Duodenal mucosa (tissue), 2 donors: Measurements from ENCODE around the gene CHST15.

Experiments
- H3K27ac ChIP-seq: one replicate; pipeline ENCODE4 v1.7.0; 2013; ENCODE audit warnings: low read depth, low read length
- H3K27me3 ChIP-seq, 2 donors: one replicate each; pipeline ENCODE4 v1.7.0; 2013; ENCODE audit warnings: low read length in 2 of 2, control low read depth in 1 of 2; ENCODE audit not compliant: insufficient read depth in 2 of 2, control insufficient read depth in 1 of 2
- H3K36me3 ChIP-seq, 2 donors: one replicate each; pipeline ENCODE4 v1.7.0; 2013; ENCODE audit warnings: low read length in 2 of 2, control low read depth in 1 of 2; ENCODE audit not compliant: insufficient read depth in 2 of 2, control insufficient read depth in 1 of 2
- H3K4me1 ChIP-seq, 2 donors: one replicate each; pipeline ENCODE4 v1.7.0; 2013; ENCODE audit warnings: low read length in 2 of 2, control low read depth in 1 of 2; ENCODE audit not compliant: insufficient read depth in 2 of 2, control insufficient read depth in 1 of 2
- H3K4me3 ChIP-seq, 2 donors: one replicate each; pipeline ENCODE4 v1.7.0; 2013; ENCODE audit warnings: low read length in 2 of 2, low read depth in 1 of 2
- H3K9ac ChIP-seq, 2 donors: one replicate each; pipeline ENCODE4 v1.7.0; 2013; ENCODE audit warnings: low read length in 2 of 2, low read depth in 1 of 2
- H3K9me3 ChIP-seq, 2 donors: one replicate each; pipeline ENCODE4 v1.7.0; 2013; ENCODE audit warnings: low read length in 2 of 2, control low read depth in 1 of 2; ENCODE audit not compliant: control insufficient read depth in 1 of 2

CHST15 gene

DNA sequence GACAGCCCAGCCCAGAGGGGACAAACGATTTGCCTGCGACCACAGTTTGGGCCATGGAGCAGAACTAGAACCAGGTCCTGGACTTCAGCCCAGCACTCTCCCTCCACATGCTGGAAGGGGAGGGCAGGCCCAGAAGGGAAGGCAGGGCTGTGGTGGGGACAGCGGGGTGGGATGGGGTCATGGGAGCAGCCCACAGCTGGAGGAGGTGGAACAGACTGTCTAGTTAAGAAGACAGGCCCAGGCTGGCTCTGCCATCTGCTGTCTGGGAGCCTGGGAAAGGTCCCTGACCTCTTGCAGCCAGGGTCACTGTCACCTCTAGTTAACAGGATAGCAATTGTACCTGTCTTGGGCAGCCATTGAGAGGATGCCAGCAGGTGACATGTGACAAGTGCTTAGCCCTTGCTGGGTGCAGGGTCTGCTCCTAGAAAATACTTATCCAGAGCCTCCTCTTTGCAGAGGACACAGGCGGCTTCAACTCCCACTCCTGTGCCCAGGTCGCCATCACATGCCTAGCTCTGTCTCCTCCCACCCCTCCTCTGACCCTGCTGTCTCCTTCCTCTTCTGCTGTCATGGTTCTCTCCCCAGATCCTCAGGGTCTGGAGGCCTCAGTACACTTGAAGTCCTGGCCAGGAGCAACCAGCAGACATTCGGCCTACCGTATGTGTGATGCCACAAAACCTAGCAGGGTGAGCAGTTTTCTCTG, 37.0 kb upstream of the CHST15 start:
- Histone ChIP-seq H3K27me3 (no peaks in the 10 kb centered on the region), H3K9me3 (no peaks in the 10 kb centered on the region), H3K36me3 (no peaks in the 10 kb centered on the region), H3K4me1 (peaks cover 0 to 2% of the 10 kb centered on the region in 2 donors), H3K27ac (no peak overlapping the region), H3K9ac (no peak overlapping the region), H3K4me3 (no peak overlapping the region)

GRCh38 chr10:124129471-124129870, 36.1 kb upstream of the CHST15 start:
- Histone ChIP-seq H3K9me3 (no peaks in the 10 kb centered on the region), H3K4me1 (peaks cover 0 to 2% of the 10 kb centered on the region in 2 donors), H3K27me3 (no peaks in the 10 kb centered on the region), H3K4me3 (no peak overlapping the region), H3K36me3 (no peaks in the 10 kb centered on the region), H3K27ac (no peak overlapping the region), H3K9ac (no peak overlapping the region)

GRCh38 chr10:124128811-124129145, 35.4 kb upstream of the CHST15 start:
- Histone ChIP-seq H3K27ac (no peak overlapping the region), H3K36me3 (no peaks in the 10 kb centered on the region), H3K9me3 (no peaks in the 10 kb centered on the region)

DNA sequence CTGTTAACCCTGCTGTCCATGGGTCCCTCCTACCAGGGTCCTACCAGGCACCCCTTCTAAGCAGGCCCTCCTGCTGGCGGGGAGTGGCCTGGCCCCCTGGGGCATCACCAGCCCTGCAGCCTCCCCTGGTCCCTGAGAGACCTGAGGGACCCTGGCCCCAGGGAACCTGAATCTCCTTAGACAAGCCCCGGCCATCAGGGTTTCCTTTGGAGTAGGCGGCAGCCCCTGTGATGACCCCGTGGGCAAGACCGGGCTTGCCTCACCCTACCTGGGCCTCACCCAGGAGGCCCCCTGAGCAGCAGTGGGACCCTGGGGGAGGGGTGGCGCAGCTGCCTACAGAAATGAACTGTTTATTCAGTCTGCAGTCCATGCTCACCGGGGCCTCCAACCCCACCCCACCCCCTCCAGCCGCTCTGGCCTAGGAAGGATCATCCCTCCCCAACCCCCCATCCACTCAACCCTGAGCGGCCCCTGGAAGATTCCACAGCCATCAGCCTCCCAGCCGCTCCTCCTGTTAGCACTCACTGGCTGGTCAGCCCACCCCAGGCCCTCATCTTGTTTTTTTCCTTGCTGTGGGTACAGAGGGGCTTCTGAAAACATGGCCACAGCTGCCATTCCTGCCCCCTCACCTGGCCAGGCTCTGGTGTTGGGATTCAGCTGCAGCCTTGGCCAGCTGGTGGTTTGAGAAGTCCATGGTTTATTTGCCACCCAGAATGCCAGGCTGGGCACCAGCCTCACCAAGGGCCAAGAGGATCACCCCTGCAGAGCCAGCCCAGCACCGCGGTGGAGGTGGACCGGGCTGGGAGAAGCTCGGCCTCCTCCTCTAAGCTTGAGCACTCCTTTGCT, 34.8 kb upstream of the CHST15 start:
- no peak overlapping the region for H3K4me3 ChIP-seq
- H3K36me3 ChIP-seq: no peaks in the 10 kb centered on the region
- no peak overlapping the region for H3K9ac ChIP-seq
- no peaks in the 10 kb centered on the region for H3K9me3 ChIP-seq
- H3K27ac ChIP-seq: no peak overlapping the region
- H3K4me1 ChIP-seq: peaks cover 0 to 2% of the 10 kb centered on the region in 2 donors
- no peaks in the 10 kb centered on the region for H3K27me3 ChIP-seq

More at GRCh38 chr10:124128811-124129145, 35.4 kb upstream of the CHST15 start:
- Histone ChIP-seq H3K27me3 (no peaks in the 10 kb centered on the region), H3K9ac (no peak overlapping the region), H3K4me1 (peaks cover 0 to 2% of the 10 kb centered on the region in 2 donors), H3K4me3 (no peak overlapping the region)

GRCh38 chr10:124127563-124127962, 34.2 kb upstream of the CHST15 start:
- no peaks in the 10 kb centered on the region for H3K9me3 ChIP-seq
- H3K27me3 ChIP-seq: no peaks in the 10 kb centered on the region
- H3K9ac ChIP-seq: no peak overlapping the region
- H3K4me3 ChIP-seq: no peak overlapping the region
- H3K36me3 ChIP-seq: no peaks in the 10 kb centered on the region
- peaks cover 0 to 2% of the 10 kb centered on the region in 2 donors for H3K4me1 ChIP-seq
- no peak overlapping the region for H3K27ac ChIP-seq

GRCh38 chr10:124126983-124127385, 33.6 kb upstream of the CHST15 start:
- Histone ChIP-seq H3K9me3 (no peaks in the 10 kb centered on the region), H3K4me3 (no peak overlapping the region), H3K4me1 (peaks cover 0 to 2% of the 10 kb centered on the region in 2 donors), H3K36me3 (no peaks in the 10 kb centered on the region), H3K27me3 (no peaks in the 10 kb centered on the region), H3K9ac (no peak overlapping the region), H3K27ac (no peak overlapping the region)

DNA sequence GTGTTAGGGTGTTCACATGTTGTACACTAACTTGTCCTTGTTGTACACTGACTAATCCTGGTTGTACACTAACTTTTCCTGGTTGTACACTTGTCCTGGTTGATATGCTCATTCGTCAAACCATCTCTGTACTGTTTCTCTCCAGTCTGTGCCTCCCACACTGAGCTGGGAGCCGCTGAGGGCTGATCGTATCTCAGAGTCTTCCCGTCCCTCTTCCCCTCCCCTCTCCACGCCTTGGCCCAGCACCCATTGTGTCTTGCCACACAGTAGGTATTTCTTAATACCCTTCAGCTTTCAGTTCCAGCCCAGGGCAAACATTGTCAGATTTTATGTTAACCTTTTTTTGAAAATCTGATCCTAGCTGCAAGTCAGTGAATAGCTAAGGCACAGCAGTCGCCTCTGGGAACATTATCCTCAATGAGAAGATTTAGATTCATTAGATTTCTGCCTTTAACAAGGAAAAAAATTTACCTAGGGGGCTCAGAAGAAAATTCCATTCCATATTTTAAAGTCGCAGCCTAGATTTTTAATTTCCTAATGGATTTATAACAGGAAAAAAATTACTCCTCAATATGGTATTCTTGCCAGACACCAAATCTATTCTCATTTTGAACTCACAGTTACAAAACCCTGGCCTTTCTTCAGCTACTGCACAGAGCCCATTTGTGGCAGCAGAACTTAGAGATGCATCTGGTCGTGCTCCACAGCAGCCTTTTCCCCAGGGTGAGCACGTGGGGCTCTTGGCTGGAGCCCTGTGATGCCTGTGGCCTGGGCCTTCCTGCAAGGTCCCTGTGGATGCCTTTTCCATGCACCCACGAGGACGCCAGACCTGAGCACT, 33.0 kb upstream of the CHST15 start:
- Histone ChIP-seq H3K36me3 (no peaks in the 10 kb centered on the region), H3K9me3 (no peaks in the 10 kb centered on the region), H3K4me3 (no peak overlapping the region), H3K27me3 (no peaks in the 10 kb centered on the region), H3K27ac (no peak overlapping the region), H3K9ac (no peak overlapping the region), H3K4me1 (peaks cover 0 to 2% of the 10 kb centered on the region in 2 donors)

- no peak overlapping the region for H3K27ac ChIP-seq
- H3K27me3 ChIP-seq: no peaks in the 10 kb centered on the region
- H3K9ac ChIP-seq: no peak overlapping the region
- no peaks in the 10 kb centered on the region for H3K36me3 ChIP-seq
- H3K9me3 ChIP-seq: no peaks in the 10 kb centered on the region
- H3K4me1 ChIP-seq: peaks cover 0 to 2% of the 10 kb centered on the region in 2 donors
- no peak overlapping the region for H3K4me3 ChIP-seq
Measured at GRCh38 chr10:124125305-124126116, 32.1 kb upstream of the CHST15 start.

- H3K9ac ChIP-seq: no peak overlapping the region
- no peak overlapping the region for H3K27ac ChIP-seq
- H3K9me3 ChIP-seq: no peaks in the 10 kb centered on the region
- H3K4me1 ChIP-seq: peaks cover 0 to 2% of the 10 kb centered on the region in 2 donors
- no peak overlapping the region for H3K4me3 ChIP-seq
- no peaks in the 10 kb centered on the region for H3K27me3 ChIP-seq
- H3K36me3 ChIP-seq: no peaks in the 10 kb centered on the region
Measured at GRCh38 chr10:124124769-124125161, 31.4 kb upstream of the CHST15 start.
